Measurements from ENCODE around the gene SNAI3. TPM values are rescaled to one million over a fixed set of nuclear protein-coding genes. Genes with fewer than 3 reads are reported as not detected.

SNAI3 gene
- total RNA-seq, 2 experiments from 2014 or later, result 14.4 to 15.0 TPM

- Mint-ChIP-seq H3K4me1 (peaks cover 1% of the 10 kb centered on the region), H3K4me3 (no peak overlapping the region), H3K27me3 (no peaks in the 10 kb centered on the region), H3K36me3 (peaks cover 9% of the 10 kb centered on the region), H3K27ac (no peak overlapping the region), H3K9me3 (no peaks in the 10 kb centered on the region)
- ATAC-seq (ENCODE audit: low read depth), result no peak
- no peak for DNase-seq
- POLR2A ChIA-PET, result no interaction called here
These were observed 40.1 kb upstream of the SNAI3 start for GRCh38 chr16:88726408-88726749.

GRCh38 chr16:88725609-88726407 lies 39.5 kb upstream of the SNAI3 start:
- Mint-ChIP-seq H3K27ac (no peak overlapping the region), H3K36me3 (peaks cover 8% of the 10 kb centered on the region), H3K4me3 (no peak overlapping the region), H3K27me3 (no peaks in the 10 kb centered on the region), H3K9me3 (no peaks in the 10 kb centered on the region), H3K4me1 (peaks cover 1% of the 10 kb centered on the region)
- no peak for DNase-seq
- ATAC-seq (ENCODE audit: low read depth), result no peak
- POLR2A ChIA-PET, result no interaction called here

GRCh38 chr16:88724855-88725555 lies 38.7 kb upstream of the SNAI3 start:
- H3K27me3 Mint-ChIP-seq, result no peaks in the 10 kb centered on the region
- POLR2A ChIA-PET, result no interaction called here
- H3K4me3 Mint-ChIP-seq, result no peak overlapping the region
- ATAC-seq (ENCODE audit: low read depth), result no peak
- no peak for DNase-seq
- H3K4me1 Mint-ChIP-seq, result peaks cover 1% of the 10 kb centered on the region
- H3K36me3 Mint-ChIP-seq, result peaks cover 8% of the 10 kb centered on the region
- no peak overlapping the region for H3K27ac Mint-ChIP-seq
- H3K9me3 Mint-ChIP-seq, result no peaks in the 10 kb centered on the region

- H3K4me3 Mint-ChIP-seq, result no peak overlapping the region
- H3K9me3 Mint-ChIP-seq, result no peaks in the 10 kb centered on the region
- no peaks in the 10 kb centered on the region for H3K27me3 Mint-ChIP-seq
- H3K36me3 Mint-ChIP-seq, result peaks cover 10% of the 10 kb centered on the region
- H3K4me1 Mint-ChIP-seq, result peaks cover 2% of the 10 kb centered on the region
- H3K27ac Mint-ChIP-seq, result no peak overlapping the region
- ATAC-seq (ENCODE audit: low read depth) (no peak), DNase-seq (no peak)
- POLR2A ChIA-PET, result no interaction called here
These were observed 37.6 kb upstream of the SNAI3 start for GRCh38 chr16:88723911-88724310.

GRCh38 chr16:88723507-88723887 lies 37.2 kb upstream of the SNAI3 start:
- ATAC-seq (ENCODE audit: low read depth) (no peak), DNase-seq (no peak)
- peaks cover 10% of the 10 kb centered on the region for H3K36me3 Mint-ChIP-seq
- POLR2A ChIA-PET, result no interaction called here
- H3K4me3 Mint-ChIP-seq, result no peak overlapping the region
- peaks cover 2% of the 10 kb centered on the region for H3K4me1 Mint-ChIP-seq
- H3K27ac Mint-ChIP-seq, result no peak overlapping the region
- H3K9me3 Mint-ChIP-seq, result no peaks in the 10 kb centered on the region
- H3K27me3 Mint-ChIP-seq, result no peaks in the 10 kb centered on the region

- H3K27me3 Mint-ChIP-seq, result no peaks in the 10 kb centered on the region
- no peaks in the 10 kb centered on the region for H3K9me3 Mint-ChIP-seq
- POLR2A ChIA-PET, result no interaction called here
- H3K36me3 Mint-ChIP-seq, result peaks cover 10% of the 10 kb centered on the region
- peaks cover 2% of the 10 kb centered on the region for H3K4me1 Mint-ChIP-seq
- DNase-seq (no peak), ATAC-seq (ENCODE audit: low read depth) (no peak)
- H3K27ac Mint-ChIP-seq, result no peak overlapping the region
- H3K4me3 Mint-ChIP-seq, result no peak overlapping the region
These were observed 36.6 kb upstream of the SNAI3 start for GRCh38 chr16:88722784-88723506.

GRCh38 chr16:88721815-88722755 lies 35.8 kb upstream of the SNAI3 start:
- no peak overlapping the region for H3K27ac Mint-ChIP-seq
- POLR2A ChIA-PET, result no interaction called here

GRCh38 chr16:88721236-88721635 lies 34.9 kb upstream of the SNAI3 start:
- Mint-ChIP-seq H3K36me3 (peaks cover 12% of the 10 kb centered on the region), H3K9me3 (no peaks in the 10 kb centered on the region), H3K4me3 (no peak overlapping the region), H3K27ac (no peak overlapping the region), H3K27me3 (no peaks in the 10 kb centered on the region), H3K4me1 (peaks cover 2% of the 10 kb centered on the region)
- POLR2A ChIA-PET, result no interaction called here
- ATAC-seq (ENCODE audit: low read depth) (no peak), DNase-seq (no peak)

More at GRCh38 chr16:88721815-88722755, 35.8 kb upstream of the SNAI3 start:
- DNase-seq (no peak), ATAC-seq (ENCODE audit: low read depth) (no peak)
- Mint-ChIP-seq H3K36me3 (peaks cover 13% of the 10 kb centered on the region), H3K9me3 (no peaks in the 10 kb centered on the region), H3K4me3 (no peak overlapping the region), H3K4me1 (peaks cover 2% of the 10 kb centered on the region), H3K27me3 (no peaks in the 10 kb centered on the region)

GRCh38 chr16:88720396-88720970 lies 34.2 kb upstream of the SNAI3 start:
- DNase-seq, result no peak
- POLR2A ChIA-PET, result no interaction called here

GRCh38 chr16:88719933-88720296 lies 33.6 kb upstream of the SNAI3 start:
- Mint-ChIP-seq H3K27ac (no peak overlapping the region), H3K36me3 (peaks cover 12% of the 10 kb centered on the region)
- POLR2A ChIA-PET, result no interaction called here

More at GRCh38 chr16:88720396-88720970, 34.2 kb upstream of the SNAI3 start:
- Mint-ChIP-seq H3K27ac (peak overlapping the region; percentile 20), H3K36me3 (peaks cover 10% of the 10 kb centered on the region), H3K4me3 (no peak overlapping the region), H3K4me1 (peaks cover 2% of the 10 kb centered on the region), H3K9me3 (no peaks in the 10 kb centered on the region), H3K27me3 (no peaks in the 10 kb centered on the region)
- no peak for ATAC-seq (ENCODE audit: low read depth)

GRCh38 chr16:88719267-88719932 lies 33.1 kb upstream of the SNAI3 start:
- POLR2A ChIA-PET, result no interaction called here
- Mint-ChIP-seq H3K27me3 (no peaks in the 10 kb centered on the region), H3K4me1 (peaks cover 2% of the 10 kb centered on the region), H3K9me3 (no peaks in the 10 kb centered on the region), H3K4me3 (no peak overlapping the region), H3K36me3 (peaks cover 10% of the 10 kb centered on the region), H3K27ac (no peak overlapping the region)
- DNase-seq, result no peak
- no peak for ATAC-seq (ENCODE audit: low read depth)

More at GRCh38 chr16:88719933-88720296, 33.6 kb upstream of the SNAI3 start:
- Mint-ChIP-seq H3K4me3 (no peak overlapping the region), H3K4me1 (peaks cover 2% of the 10 kb centered on the region), H3K27me3 (no peaks in the 10 kb centered on the region), H3K9me3 (no peaks in the 10 kb centered on the region)
- ATAC-seq (ENCODE audit: low read depth) (no peak), DNase-seq (no peak)

- no peaks in the 10 kb centered on the region for H3K27me3 Mint-ChIP-seq
- ATAC-seq (ENCODE audit: low read depth) (no peak), DNase-seq (no peak)
- H3K27ac Mint-ChIP-seq, result no peak overlapping the region
- no peaks in the 10 kb centered on the region for H3K9me3 Mint-ChIP-seq
- POLR2A ChIA-PET, result no interaction called here
- no peak overlapping the region for H3K4me3 Mint-ChIP-seq
- H3K36me3 Mint-ChIP-seq, result peaks cover 10% of the 10 kb centered on the region
- H3K4me1 Mint-ChIP-seq, result peaks cover 2% of the 10 kb centered on the region
These were observed 31.9 kb upstream of the SNAI3 start for GRCh38 chr16:88718178-88718577.
